GM12891 (cell line): ENCODE measurements around the gene C1orf198.

ENCODE experiments used
- POLR2AphosphoS5 ChIP-seq: IDR thresholded peaks from 2 replicates; pipeline ENCODE4 v1.6.1; 2011; ENCODE audit warnings: low read depth, low read length, control low read depth
- TAF1 ChIP-seq: IDR thresholded peaks from 2 replicates; pipeline ENCODE4 v1.6.1; 2011; ENCODE audit warnings: low read depth, low read length, control low read depth

DNA sequence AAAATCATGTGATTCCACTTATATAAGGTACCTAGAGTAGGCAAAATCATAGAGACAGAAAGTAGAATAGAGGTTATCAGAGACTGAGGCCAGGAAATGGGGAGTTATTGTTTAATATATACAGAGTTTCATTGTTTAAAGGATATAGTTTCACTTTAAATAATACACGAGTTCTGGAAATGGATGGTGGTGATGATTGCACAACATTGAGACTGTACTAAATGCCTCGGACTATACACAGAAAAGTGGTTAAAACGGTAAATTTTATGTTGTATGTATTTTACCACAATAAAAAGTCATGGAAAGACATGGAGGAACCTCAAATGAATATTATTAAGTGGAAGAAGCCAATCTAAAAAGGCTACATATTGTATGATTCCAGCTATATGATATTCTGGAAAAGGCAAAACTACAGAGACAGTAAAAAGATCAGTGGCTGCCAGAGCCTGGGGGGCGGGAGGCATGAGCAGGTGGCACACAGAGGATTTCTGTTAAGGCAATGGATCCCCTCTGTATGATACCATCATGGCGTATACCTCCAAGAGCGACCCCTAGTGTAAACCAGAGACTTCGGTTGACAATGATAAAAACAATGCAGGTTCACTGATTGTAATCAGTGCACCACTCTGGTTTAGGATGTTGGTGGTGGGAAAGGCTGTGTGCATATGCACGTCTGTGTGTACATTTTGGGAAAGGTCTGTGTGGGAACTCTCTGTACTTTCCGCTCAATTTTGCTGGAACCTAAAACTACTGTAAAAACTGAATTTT is 7.5 kb downstream of the C1orf198 start:
- no peak for TF ChIP-seq POLR2AphosphoS5
- TF ChIP-seq TAF1 = no peak
